Cardiac atrium fibroblast (primary cell): ENCODE data around the gene OR11H6. TPM values are rescaled to one million over a fixed set of nuclear protein-coding genes. Genes with fewer than 3 reads are reported as not detected.

Experiments
- total RNA-seq: library from RNA; depleted of rRNA; stranded (reverse); fragments of >200 nt; gene quantifications from 2 replicates; pipeline ENCODE4 v1.2.3, GENCODE V29; 2015

OR11H6 gene, protein sequence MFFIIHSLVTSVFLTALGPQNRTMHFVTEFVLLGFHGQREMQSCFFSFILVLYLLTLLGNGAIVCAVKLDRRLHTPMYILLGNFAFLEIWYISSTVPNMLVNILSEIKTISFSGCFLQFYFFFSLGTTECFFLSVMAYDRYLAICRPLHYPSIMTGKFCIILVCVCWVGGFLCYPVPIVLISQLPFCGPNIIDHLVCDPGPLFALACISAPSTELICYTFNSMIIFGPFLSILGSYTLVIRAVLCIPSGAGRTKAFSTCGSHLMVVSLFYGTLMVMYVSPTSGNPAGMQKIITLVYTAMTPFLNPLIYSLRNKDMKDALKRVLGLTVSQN
- not detected in 2 replicates for total RNA-seq

DNA sequence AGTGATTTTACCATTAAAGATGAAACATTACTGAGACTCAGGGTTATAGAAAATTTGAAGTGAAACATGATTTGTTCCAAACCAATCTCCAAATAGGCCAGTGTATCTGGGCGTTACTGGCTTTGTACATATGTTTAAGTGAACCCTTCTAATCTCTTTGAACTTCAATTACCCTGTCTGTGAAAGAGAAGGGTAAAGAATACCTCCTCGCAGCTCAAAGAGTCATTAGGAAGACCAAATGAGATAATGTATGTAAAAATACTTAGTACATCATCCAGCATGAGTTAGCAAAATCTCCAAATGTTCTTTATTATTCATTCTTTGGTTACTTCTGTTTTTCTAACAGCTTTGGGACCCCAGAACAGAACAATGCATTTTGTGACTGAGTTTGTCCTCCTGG, at the start of gene OR11H6:
TSS of gene OR11H6 (plus strand) at position 301 of the 400 bp plus-strand sequence. CDS start at position 301, 0 bp downstream.

DNA sequence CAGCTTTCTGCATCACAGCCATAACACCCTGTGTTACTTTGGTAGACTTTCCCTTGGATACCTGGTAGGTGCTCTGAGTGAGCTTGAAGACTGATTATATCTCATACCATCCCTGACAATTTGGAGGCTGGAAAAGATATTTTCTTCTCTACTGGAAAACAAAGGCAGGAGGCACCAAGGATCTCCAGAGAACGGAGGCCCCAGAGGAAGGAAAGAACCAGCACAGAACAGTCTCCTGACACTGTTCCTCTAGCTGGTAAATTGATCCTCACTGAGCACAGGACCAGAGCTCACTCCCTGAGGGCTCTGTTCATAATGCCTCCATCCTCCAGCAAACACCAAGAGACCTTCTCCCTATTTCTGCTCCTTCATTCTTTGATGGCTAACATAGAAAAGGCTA, 32.9 kb upstream of the OR11H6 start, which contains the start of gene OR11G2:
TSS of gene OR11G2 (plus strand) at position 301 of the 400 bp plus-strand sequence. CDS start 6,542 bp downstream, outside the sequence.

DNA sequence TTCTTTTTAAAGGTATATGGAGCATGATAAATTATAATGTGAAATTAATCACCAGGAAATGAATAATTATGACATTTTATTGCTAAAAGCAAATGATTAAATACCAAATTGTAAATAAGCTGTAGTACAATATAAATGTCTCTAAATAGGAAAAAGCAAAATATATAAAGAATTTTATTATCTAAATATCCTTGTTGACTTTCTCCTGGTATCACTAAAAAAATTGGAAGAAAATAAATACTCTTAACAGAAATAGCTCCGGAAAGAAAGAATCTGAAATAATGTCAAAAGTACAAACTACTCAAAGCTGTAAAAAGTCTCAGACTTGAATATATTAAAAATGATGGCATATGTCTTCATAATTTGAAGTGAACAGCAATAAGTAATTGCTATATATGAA, 5.2 kb downstream of the OR11H6 start, which contains the start of gene OR11H7:
TSS of gene OR11H7 (plus strand) at position 301 of the 400 bp plus-strand sequence.

Other genes with a start within 250 kb of the OR11H6 start
- not detected in 2 replicates for gene OR4K15, start 248.1 kb upstream of the OR11H6 start, total RNA-seq
- not detected in 2 replicates for gene OR4Q2, start 221.5 kb upstream of the OR11H6 start, total RNA-seq
- gene OR4K14, start 204.4 kb upstream of the OR11H6 start, total RNA-seq, result not detected in 2 replicates
- not detected in 2 replicates for gene OR4K13, start 187.7 kb upstream of the OR11H6 start, total RNA-seq
- gene OR4L1, start 163.7 kb upstream of the OR11H6 start, total RNA-seq, result not detected in 2 replicates
- gene OR4K17, start 113.0 kb upstream of the OR11H6 start, total RNA-seq, result not detected in 2 replicates
- not detected in 2 replicates for gene OR4N5, start 84.9 kb upstream of the OR11H6 start, total RNA-seq
- gene OR11G2, start 32.8 kb upstream of the OR11H6 start, total RNA-seq, result not detected in 2 replicates
- not detected in 2 replicates for gene OR11H7, start 5.3 kb downstream of the OR11H6 start, total RNA-seq
- gene OR11H4, start 15.6 kb downstream of the OR11H6 start, total RNA-seq, result not detected in 2 replicates
- 7.5 and 9.9 TPM in 2 replicates for gene TTC5, start 82.2 kb downstream of the OR11H6 start, total RNA-seq
- 34.8 and 43.9 TPM in 2 replicates for gene CCNB1IP1, start 109.6 kb downstream of the OR11H6 start, total RNA-seq
- 1.8 and 16.2 TPM in 2 replicates for gene PARP2, start 119.9 kb downstream of the OR11H6 start, total RNA-seq
- gene TEP1, start 189.8 kb downstream of the OR11H6 start, total RNA-seq, result 11.3 and 14.6 TPM in 2 replicates
- gene KLHL33, start 212.5 kb downstream of the OR11H6 start, total RNA-seq, result 0.49 TPM in 1 of 2 replicates, not detected in the other
- 22.6 and 35.2 TPM in 2 replicates for gene OSGEP, start 231.1 kb downstream of the OR11H6 start, total RNA-seq
- gene APEX1, start 231.5 kb downstream of the OR11H6 start, total RNA-seq, result 124 and 139 TPM in 2 replicates
- 6.3 and 11.6 TPM in 2 replicates for gene PIP4P1, start 237.7 kb downstream of the OR11H6 start, total RNA-seq
- gene PNP, start 245.7 kb downstream of the OR11H6 start, total RNA-seq, result 23.1 and 54.3 TPM in 2 replicates